Right ventricle myocardium superior (tissue), 1 donor: ENCODE measurements around the gene LRRTM4. TPM values are rescaled to one million over a fixed set of nuclear protein-coding genes. Genes with fewer than 3 reads are reported as not detected.
"Not testable (repeated sequence)": the region's sequence is repeated elsewhere in the genome, so short reads cannot be mapped to it uniquely, and the experiment has no call there.

Experiments
- ATAC-seq: fragments of 200-7000 bp; cut with Tn5 transposase; one replicate; pipeline ENCODE4 v1.9.1; 2020; ENCODE audit warnings: mild to moderate bottlenecking; ENCODE audit not compliant: poor library complexity
- DNase-seq: peaks from one replicate; pipeline ENCODE4 v3.0.0-alpha.2; 2020
- intact Hi-C: fragments of 100-400 bp; cut with DNase I; formaldehyde crosslinking; loops from one replicate; pipeline ENCODE4 v1.11.2; 2022
- total RNA-seq: library from RNA; stranded (reverse); fragmentation: NEBNext Ultra II Directional; extraction: Animal tissue kit (Norgen Biotek cat#: 25700); gene quantifications from one replicate; pipeline ENCODE4 v1.2.1, GENCODE V29; 2021
- donor health status: DM: no; HTN: yes; CAD: no; lungs with severe emphysema.

LRRTM4 gene
- total RNA-seq, 1 donor from 2014 or later, result 0.70 TPM

GRCh38 chr2:77199411-77199810 is 322.8 kb downstream of the LRRTM4 start:
- intact Hi-C loops, result no loop called here
- DNase-seq (no peak), ATAC-seq (no peak)

- no peak for ATAC-seq
These were observed 328.2 kb downstream of the LRRTM4 start for GRCh38 chr2:77193858-77194448.

GRCh38 chr2:77192811-77193289 is 329.3 kb downstream of the LRRTM4 start:
- intact Hi-C loops, result no loop called here
- no peak for ATAC-seq
- no peak for DNase-seq

More at GRCh38 chr2:77193858-77194448, 328.2 kb downstream of the LRRTM4 start:
- intact Hi-C loops, result no loop called here
- no peak for DNase-seq

- ATAC-seq, result no peak
- DNase-seq, result no peak
- intact Hi-C loops, result no loop called here
These were observed 330.5 kb downstream of the LRRTM4 start for GRCh38 chr2:77191665-77192064.

GRCh38 chr2:77190721-77191346 is 331.3 kb downstream of the LRRTM4 start:
- ATAC-seq (no peak), DNase-seq (no peak)
- intact Hi-C loops, result no loop called here

- DNase-seq (no peak), ATAC-seq (no peak)
- intact Hi-C loops, result no loop called here
These were observed 337.1 kb downstream of the LRRTM4 start for GRCh38 chr2:77185052-77185451.

GRCh38 chr2:77179297-77179696 is 342.9 kb downstream of the LRRTM4 start:
- intact Hi-C loops, result no loop called here
- no peak for DNase-seq
- no peak for ATAC-seq

- ATAC-seq, DNase-seq, intact Hi-C loops: not testable (repeated sequence)
These were observed 346.9 kb downstream of the LRRTM4 start for GRCh38 chr2:77175266-77175780.

- intact Hi-C loops, result no loop called here
These were observed 352.8 kb downstream of the LRRTM4 start for GRCh38 chr2:77169426-77169825.

GRCh38 chr2:77164021-77164420 is 358.2 kb downstream of the LRRTM4 start:
- DNase-seq, ATAC-seq, intact Hi-C loops: not testable (repeated sequence)

More at GRCh38 chr2:77169426-77169825, 352.8 kb downstream of the LRRTM4 start:
- ATAC-seq, result no peak
- DNase-seq, result no peak

GRCh38 chr2:77161009-77161408 is 361.2 kb downstream of the LRRTM4 start:
- ATAC-seq (no peak), DNase-seq (no peak)
- intact Hi-C loops, result no loop called here

GRCh38 chr2:77156599-77156998 is 365.6 kb downstream of the LRRTM4 start:
- intact Hi-C loops, result no loop called here
- DNase-seq, result no peak
- no peak for ATAC-seq

GRCh38 chr2:77155511-77155910 is 366.7 kb downstream of the LRRTM4 start:
- DNase-seq, result no peak
- no peak for ATAC-seq
- intact Hi-C loops, result no loop called here

GRCh38 chr2:77149565-77149964 is 372.6 kb downstream of the LRRTM4 start:
- ATAC-seq (no peak), DNase-seq (no peak)
- intact Hi-C loops, result no loop called here

- intact Hi-C loops, result no loop called here
- no peak for ATAC-seq
- no peak for DNase-seq
These were observed 375.0 kb downstream of the LRRTM4 start for GRCh38 chr2:77147153-77147552.

- no peak for ATAC-seq
- no peak for DNase-seq
These were observed 377.4 kb downstream of the LRRTM4 start for GRCh38 chr2:77144772-77145171.

GRCh38 chr2:77142141-77142540 is 380.0 kb downstream of the LRRTM4 start:
- intact Hi-C loops, result no loop called here
- no peak for ATAC-seq
- DNase-seq, result no peak

More at GRCh38 chr2:77144772-77145171, 377.4 kb downstream of the LRRTM4 start:
- intact Hi-C loops, result no loop called here

- intact Hi-C loops, ATAC-seq, DNase-seq: not testable (repeated sequence)
These were observed 393.7 kb downstream of the LRRTM4 start for GRCh38 chr2:77128479-77128878.

- intact Hi-C loops, result no loop called here
- ATAC-seq, result no peak
- no peak for DNase-seq
These were observed 394.8 kb downstream of the LRRTM4 start for GRCh38 chr2:77127345-77127744.

- no peak for DNase-seq
- intact Hi-C loops, result no loop called here
- ATAC-seq, result no peak
These were observed 400.7 kb downstream of the LRRTM4 start for GRCh38 chr2:77121518-77121917.
